ENCODE results near the gene PRDM5.

The PRDM5 gene

DNA sequence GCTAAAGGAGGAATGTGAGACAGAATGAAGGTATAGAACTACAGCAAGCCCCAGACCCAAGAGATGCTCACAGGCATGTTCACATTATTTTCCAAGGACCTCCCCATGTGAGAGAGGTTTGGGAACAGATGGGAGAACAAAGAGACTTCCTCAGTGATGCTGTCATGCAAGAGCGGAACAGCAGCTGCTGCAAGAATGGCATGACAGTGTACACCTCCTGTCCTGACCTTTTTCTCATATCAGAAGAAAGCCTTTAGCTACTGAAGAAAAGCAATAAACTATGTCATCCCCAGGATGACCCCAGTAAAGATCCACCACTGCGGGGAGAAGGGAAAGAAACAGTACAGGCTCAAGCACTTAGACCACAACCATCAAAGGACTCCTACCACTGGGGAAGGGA is 7.2 kb downstream of the PRDM5 start:
- no peak for DNase-seq (ENCODE audit: low read depth, low spot score)
- Histone ChIP-seq H3K36me3 (ENCODE audit: insufficient read depth, insufficient read length, low read length) (peaks cover 8% of the 10 kb centered on the region), H3K9me3 (ENCODE audit: insufficient read depth, low read length) (no peaks in the 10 kb centered on the region), H3K4me1 (ENCODE audit: insufficient read depth, insufficient read length) (no peaks in the 10 kb centered on the region), H3K9ac (ENCODE audit: insufficient read length, low read depth) (no peak overlapping the region), H3K27me3 (ENCODE audit: insufficient read depth, insufficient read length) (no peaks in the 10 kb centered on the region), H3K4me3 (ENCODE audit: insufficient read length, low read depth) (no peak overlapping the region)
- no peak for TF ChIP-seq SUZ12 (IDR thresholded peaks at IDR 0.05; ENCODE audit: extremely low read depth, insufficient read depth, insufficient read length)
- TF ChIP-seq ZNF274 (IDR thresholded peaks at IDR 0.05; ENCODE audit: low read depth, low read length), result no peak

DNA sequence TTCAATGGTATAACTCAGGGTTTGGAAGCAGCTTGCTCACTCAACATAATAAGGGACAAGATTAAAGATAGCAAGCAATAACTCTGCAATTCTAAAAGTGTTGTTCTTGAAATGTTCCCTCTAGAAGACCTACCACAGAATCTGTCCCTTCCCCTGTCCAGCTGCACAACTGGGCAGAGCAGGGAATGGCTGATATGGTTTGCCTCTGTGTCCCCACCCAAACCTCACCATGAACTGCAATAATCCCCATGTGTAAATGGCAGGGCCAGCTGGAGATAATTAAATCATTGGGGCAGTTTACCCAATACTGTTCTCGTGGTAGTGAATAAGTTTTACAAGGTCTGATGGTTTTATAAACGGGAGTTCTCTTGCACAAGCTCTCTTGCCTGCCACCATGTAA is 19.1 kb downstream of the PRDM5 start:
- no peaks in the 10 kb centered on the region; the same call in 1 of the 2 replicates for H3K9me3 ChIP-seq (ENCODE audit: insufficient read depth, low read length)
- peaks cover 17% of the 10 kb centered on the region for H3K36me3 ChIP-seq (ENCODE audit: insufficient read depth, insufficient read length, low read length)
- H3K4me3 ChIP-seq (ENCODE audit: insufficient read length, low read depth), result no peak overlapping the region
- no peak overlapping the region for H3K9ac ChIP-seq (ENCODE audit: insufficient read length, low read depth)
- H3K27me3 ChIP-seq (ENCODE audit: insufficient read depth, insufficient read length), result no peaks in the 10 kb centered on the region
- TF ChIP-seq YY1 (IDR thresholded peaks at IDR 0.05; ENCODE audit: insufficient read depth, insufficient read length), result no peak
- no peaks in the 10 kb centered on the region for H3K4me1 ChIP-seq (ENCODE audit: insufficient read depth, insufficient read length)
- DNase-seq (ENCODE audit: low read depth, low spot score), result no peak

- no peaks in the 10 kb centered on the region for H3K27me3 ChIP-seq (ENCODE audit: insufficient read depth, insufficient read length)
- H3K9ac ChIP-seq (ENCODE audit: insufficient read length, low read depth), result no peak overlapping the region
- no peak for DNase-seq (ENCODE audit: low read depth, low spot score)
- H3K36me3 ChIP-seq (ENCODE audit: insufficient read depth, insufficient read length, low read length), result peaks cover 17% of the 10 kb centered on the region
- no peaks in the 10 kb centered on the region; the same call in 1 of the 2 replicates for H3K9me3 ChIP-seq (ENCODE audit: insufficient read depth, low read length)
- no peak overlapping the region for H3K4me3 ChIP-seq (ENCODE audit: insufficient read length, low read depth)
- no peaks in the 10 kb centered on the region for H3K4me1 ChIP-seq (ENCODE audit: insufficient read depth, insufficient read length)
- TF ChIP-seq YY1 (IDR thresholded peaks at IDR 0.05; ENCODE audit: insufficient read depth, insufficient read length), result no peak
- TF ChIP-seq ZNF274 (IDR thresholded peaks at IDR 0.05; ENCODE audit: low read depth, low read length), result no peak
- TF ChIP-seq SUZ12 (IDR thresholded peaks at IDR 0.05; ENCODE audit: extremely low read depth, insufficient read depth, insufficient read length), result no peak
Measured at GRCh38 chr4:120902925-120903324, 19.6 kb downstream of the PRDM5 start.

- Histone ChIP-seq H3K36me3 (ENCODE audit: insufficient read depth, insufficient read length, low read length) (peaks cover 17% of the 10 kb centered on the region), H3K4me1 (ENCODE audit: insufficient read depth, insufficient read length) (no peaks in the 10 kb centered on the region), H3K9ac (ENCODE audit: insufficient read length, low read depth) (no peak overlapping the region), H3K4me3 (ENCODE audit: insufficient read length, low read depth) (no peak overlapping the region), H3K27me3 (ENCODE audit: insufficient read depth, insufficient read length) (no peaks in the 10 kb centered on the region), H3K9me3 (ENCODE audit: insufficient read depth, low read length) (no peaks in the 10 kb centered on the region; the same call in 1 of the 2 replicates)
- no peak for TF ChIP-seq YY1 (IDR thresholded peaks at IDR 0.05; ENCODE audit: insufficient read depth, insufficient read length)
- no peak for TF ChIP-seq SUZ12 (IDR thresholded peaks at IDR 0.05; ENCODE audit: extremely low read depth, insufficient read depth, insufficient read length)
- no peak for TF ChIP-seq ZNF274 (IDR thresholded peaks at IDR 0.05; ENCODE audit: low read depth, low read length)
- DNase-seq (ENCODE audit: low read depth, low spot score), result no peak
Measured at GRCh38 chr4:120901731-120902130, 20.8 kb downstream of the PRDM5 start.

- Histone ChIP-seq H3K9me3 (ENCODE audit: insufficient read depth, low read length) (no peaks in the 10 kb centered on the region), H3K9ac (ENCODE audit: insufficient read length, low read depth) (no peak overlapping the region), H3K36me3 (ENCODE audit: insufficient read depth, insufficient read length, low read length) (peaks cover 3% of the 10 kb centered on the region), H3K27me3 (ENCODE audit: insufficient read depth, insufficient read length) (no peaks in the 10 kb centered on the region), H3K4me1 (ENCODE audit: insufficient read depth, insufficient read length) (no peaks in the 10 kb centered on the region), H3K4me3 (ENCODE audit: insufficient read length, low read depth) (no peak overlapping the region)
- no peak for TF ChIP-seq SUZ12 (IDR thresholded peaks at IDR 0.05; ENCODE audit: extremely low read depth, insufficient read depth, insufficient read length)
- TF ChIP-seq YY1 (IDR thresholded peaks at IDR 0.05; ENCODE audit: insufficient read depth, insufficient read length), result no peak
- no peak for TF ChIP-seq ZNF274 (IDR thresholded peaks at IDR 0.05; ENCODE audit: low read depth, low read length)
- DNase-seq (ENCODE audit: low read depth, low spot score), result no peak
Measured at GRCh38 chr4:120897981-120898719, 24.4 kb downstream of the PRDM5 start.

DNA sequence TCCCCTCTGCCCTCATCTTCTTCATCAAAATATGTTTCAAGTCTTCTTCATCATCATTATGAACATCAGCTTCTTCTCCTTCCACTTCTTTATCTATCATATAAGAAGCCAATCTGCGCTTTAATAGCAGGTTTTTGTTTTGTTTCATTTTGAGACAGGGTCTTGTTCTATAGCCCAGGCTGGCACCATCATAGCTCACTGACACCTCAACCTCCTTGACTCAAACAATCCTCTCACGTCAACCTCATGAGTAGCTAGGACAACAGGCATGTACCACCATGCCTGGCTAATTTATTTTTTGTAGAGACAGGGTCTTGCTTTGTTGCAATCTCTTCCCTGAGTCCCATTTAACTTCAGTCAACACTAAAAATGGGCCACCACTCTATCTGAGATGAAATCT is 27.0 kb downstream of the PRDM5 start:
- TF ChIP-seq YY1 (IDR thresholded peaks at IDR 0.05; ENCODE audit: insufficient read depth, insufficient read length), result no peak
- TF ChIP-seq ZNF274 (IDR thresholded peaks at IDR 0.05; ENCODE audit: low read depth, low read length), result no peak
- TF ChIP-seq SUZ12 (IDR thresholded peaks at IDR 0.05; ENCODE audit: extremely low read depth, insufficient read depth, insufficient read length), result no peak
- H3K9me3 ChIP-seq (ENCODE audit: insufficient read depth, low read length), result no peaks in the 10 kb centered on the region
- no peaks in the 10 kb centered on the region for H3K4me1 ChIP-seq (ENCODE audit: insufficient read depth, insufficient read length)
- no peak overlapping the region for H3K4me3 ChIP-seq (ENCODE audit: insufficient read length, low read depth)
- DNase-seq (ENCODE audit: low read depth, low spot score), result no peak
- H3K27me3 ChIP-seq (ENCODE audit: insufficient read depth, insufficient read length), result no peaks in the 10 kb centered on the region
- no peak overlapping the region for H3K9ac ChIP-seq (ENCODE audit: insufficient read length, low read depth)
- H3K36me3 ChIP-seq (ENCODE audit: insufficient read depth, insufficient read length, low read length), result no peaks in the 10 kb centered on the region

GRCh38 chr4:120893314-120893713 is 29.2 kb downstream of the PRDM5 start:
- Histone ChIP-seq H3K36me3 (ENCODE audit: insufficient read depth, insufficient read length, low read length) (no peaks in the 10 kb centered on the region), H3K27me3 (ENCODE audit: insufficient read depth, insufficient read length) (no peaks in the 10 kb centered on the region), H3K4me3 (ENCODE audit: insufficient read length, low read depth) (no peak overlapping the region), H3K9me3 (ENCODE audit: insufficient read depth, low read length) (no peaks in the 10 kb centered on the region), H3K9ac (ENCODE audit: insufficient read length, low read depth) (no peak overlapping the region), H3K4me1 (ENCODE audit: insufficient read depth, insufficient read length) (no peaks in the 10 kb centered on the region)
- no peak for TF ChIP-seq ZNF274 (IDR thresholded peaks at IDR 0.05; ENCODE audit: low read depth, low read length)
- TF ChIP-seq YY1 (IDR thresholded peaks at IDR 0.05; ENCODE audit: insufficient read depth, insufficient read length), result no peak
- TF ChIP-seq SUZ12 (IDR thresholded peaks at IDR 0.05; ENCODE audit: extremely low read depth, insufficient read depth, insufficient read length), result no peak
- DNase-seq (ENCODE audit: low read depth, low spot score), result no peak

Data from NT2/D1 (cell line).